ENCODE data around the gene TSNAXIP1.

TSNAXIP1 gene

DNA sequence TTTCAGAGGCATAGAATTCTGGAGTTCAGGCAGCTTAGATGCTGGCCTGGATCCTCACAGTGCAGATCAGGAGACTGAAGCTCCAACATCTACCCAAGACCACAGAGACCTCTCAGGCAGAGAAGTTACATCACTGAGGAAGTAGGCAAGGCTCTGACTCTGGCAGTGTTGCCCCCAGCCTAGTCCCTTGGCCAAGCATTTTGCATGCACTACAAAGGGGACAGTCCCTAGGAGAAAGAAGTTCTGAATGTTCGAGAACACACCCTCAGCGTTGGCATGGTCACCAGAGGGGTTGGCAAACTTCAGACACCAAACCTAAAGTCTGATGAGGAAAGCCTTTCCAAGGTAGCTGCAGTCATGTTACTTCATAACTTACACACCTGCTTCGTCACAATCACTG is 2.8 kb upstream of the TSNAXIP1 start:
- peaks cover 68% of the 10 kb centered on the region for H3K79me2 ChIP-seq (ENCODE audit: low read length)
- H3K9me2 ChIP-seq (replicated peaks; ENCODE audit: insufficient read depth, low read length) = no peaks in the 10 kb centered on the region
- H3F3A ChIP-seq (ENCODE audit: insufficient read depth, low read length) = no peaks in the 10 kb centered on the region
- H3K9ac ChIP-seq (ENCODE audit: low read length) = no peak overlapping the region
- no peak overlapping the region for H3K4me3 ChIP-seq (ENCODE audit: low read length)
- no peak overlapping the region for H3K27ac ChIP-seq (ENCODE audit: low read length)
- H3K4me1 ChIP-seq (ENCODE audit: low read length) = peaks cover 9% of the 10 kb centered on the region
- no peaks in the 10 kb centered on the region for H3K9me3 ChIP-seq (replicated peaks; ENCODE audit: insufficient read depth, low read length)
- TF ChIP-seq EZH2 (optimal IDR thresholded peaks at IDR 0.05; ENCODE audit: low read depth, low read length) (no peak), EZH2phosphoT487 (IDR thresholded peaks at IDR 0.05; ENCODE audit: low read length) (no peak)
- H4K20me1 ChIP-seq (ENCODE audit: insufficient read depth, low read length) = no peaks in the 10 kb centered on the region
- no peaks in the 10 kb centered on the region for H3K36me3 ChIP-seq (replicated peaks; ENCODE audit: insufficient read depth, low read length)
- no peak overlapping the region for H3K4me2 ChIP-seq (ENCODE audit: low read depth, low read length)
- H2AFZ ChIP-seq (ENCODE audit: low read length) = no peak overlapping the region
- no peak for DNase-seq
- H3K27me3 ChIP-seq (replicated peaks; ENCODE audit: insufficient read depth, low read length) = no peaks in the 10 kb centered on the region

DNA sequence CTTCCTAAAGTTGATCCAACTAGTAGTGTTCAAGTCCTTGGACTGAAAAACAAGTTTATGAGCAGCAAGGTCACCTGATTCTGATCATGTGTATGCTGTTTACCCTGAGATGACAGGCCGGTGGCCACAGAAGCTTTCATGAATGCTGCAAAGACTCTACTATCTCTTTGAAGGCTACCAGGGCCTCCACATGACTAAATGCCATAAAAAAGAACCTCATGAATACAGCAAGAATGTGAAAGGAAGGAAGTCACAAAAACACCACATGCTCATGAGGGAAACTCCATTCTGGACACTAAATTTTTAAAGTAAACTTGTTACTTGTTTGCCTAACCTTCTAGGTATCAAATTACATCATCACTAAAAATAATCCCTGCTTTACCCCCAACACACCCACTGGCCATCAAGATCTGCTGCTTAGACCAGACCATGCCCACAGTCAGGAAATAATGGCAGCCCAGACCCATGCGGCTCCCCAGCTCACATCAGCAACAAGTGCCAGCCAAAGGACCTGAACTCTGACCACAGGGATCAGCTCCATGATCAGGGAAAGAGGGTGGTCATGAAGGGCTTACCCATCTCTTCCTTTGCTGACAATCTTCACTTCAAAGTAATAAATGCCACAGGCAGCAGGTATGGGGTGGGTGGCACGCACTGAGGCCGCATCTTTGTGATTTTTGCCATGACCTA is 1.7 kb upstream of the TSNAXIP1 start:
- Histone ChIP-seq H3K79me2 (ENCODE audit: low read length) (peaks cover 61% of the 10 kb centered on the region), H3K27ac (ENCODE audit: low read length) (peak overlapping the region; percentile 33; the same call in 1 of the 2 replicates), H3K4me1 (ENCODE audit: low read length) (peaks cover 9% of the 10 kb centered on the region), H3K27me3 (replicated peaks; ENCODE audit: insufficient read depth, low read length) (no peaks in the 10 kb centered on the region), H3K9me3 (replicated peaks; ENCODE audit: insufficient read depth, low read length) (no peaks in the 10 kb centered on the region), H3K9me2 (replicated peaks; ENCODE audit: insufficient read depth, low read length) (no peaks in the 10 kb centered on the region), H3K9ac (ENCODE audit: low read length) (peak overlapping the region; percentile 82), H2AFZ (ENCODE audit: low read length) (no peak overlapping the region), H3F3A (ENCODE audit: insufficient read depth, low read length) (no peaks in the 10 kb centered on the region), H4K20me1 (ENCODE audit: insufficient read depth, low read length) (no peaks in the 10 kb centered on the region), H3K4me3 (ENCODE audit: low read length) (peak overlapping the region; percentile 89), H3K4me2 (ENCODE audit: low read depth, low read length) (peak overlapping the region; percentile 90), H3K36me3 (replicated peaks; ENCODE audit: insufficient read depth, low read length) (no peaks in the 10 kb centered on the region)
- TF ChIP-seq EZH2 (optimal IDR thresholded peaks at IDR 0.05; ENCODE audit: low read depth, low read length) (no peak), EZH2phosphoT487 (IDR thresholded peaks at IDR 0.05; ENCODE audit: low read length) (no peak)
- TF ChIP-seq, protein P1, sequence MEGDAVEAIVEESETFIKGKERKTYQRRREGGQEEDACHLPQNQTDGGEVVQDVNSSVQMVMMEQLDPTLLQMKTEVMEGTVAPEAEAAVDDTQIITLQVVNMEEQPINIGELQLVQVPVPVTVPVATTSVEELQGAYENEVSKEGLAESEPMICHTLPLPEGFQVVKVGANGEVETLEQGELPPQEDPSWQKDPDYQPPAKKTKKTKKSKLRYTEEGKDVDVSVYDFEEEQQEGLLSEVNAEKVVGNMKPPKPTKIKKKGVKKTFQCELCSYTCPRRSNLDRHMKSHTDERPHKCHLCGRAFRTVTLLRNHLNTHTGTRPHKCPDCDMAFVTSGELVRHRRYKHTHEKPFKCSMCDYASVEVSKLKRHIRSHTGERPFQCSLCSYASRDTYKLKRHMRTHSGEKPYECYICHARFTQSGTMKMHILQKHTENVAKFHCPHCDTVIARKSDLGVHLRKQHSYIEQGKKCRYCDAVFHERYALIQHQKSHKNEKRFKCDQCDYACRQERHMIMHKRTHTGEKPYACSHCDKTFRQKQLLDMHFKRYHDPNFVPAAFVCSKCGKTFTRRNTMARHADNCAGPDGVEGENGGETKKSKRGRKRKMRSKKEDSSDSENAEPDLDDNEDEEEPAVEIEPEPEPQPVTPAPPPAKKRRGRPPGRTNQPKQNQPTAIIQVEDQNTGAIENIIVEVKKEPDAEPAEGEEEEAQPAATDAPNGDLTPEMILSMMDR (IDR thresholded peaks at IDR 0.05; ENCODE audit: low read length) = no peak
- DNase-seq = no peak

DNA sequence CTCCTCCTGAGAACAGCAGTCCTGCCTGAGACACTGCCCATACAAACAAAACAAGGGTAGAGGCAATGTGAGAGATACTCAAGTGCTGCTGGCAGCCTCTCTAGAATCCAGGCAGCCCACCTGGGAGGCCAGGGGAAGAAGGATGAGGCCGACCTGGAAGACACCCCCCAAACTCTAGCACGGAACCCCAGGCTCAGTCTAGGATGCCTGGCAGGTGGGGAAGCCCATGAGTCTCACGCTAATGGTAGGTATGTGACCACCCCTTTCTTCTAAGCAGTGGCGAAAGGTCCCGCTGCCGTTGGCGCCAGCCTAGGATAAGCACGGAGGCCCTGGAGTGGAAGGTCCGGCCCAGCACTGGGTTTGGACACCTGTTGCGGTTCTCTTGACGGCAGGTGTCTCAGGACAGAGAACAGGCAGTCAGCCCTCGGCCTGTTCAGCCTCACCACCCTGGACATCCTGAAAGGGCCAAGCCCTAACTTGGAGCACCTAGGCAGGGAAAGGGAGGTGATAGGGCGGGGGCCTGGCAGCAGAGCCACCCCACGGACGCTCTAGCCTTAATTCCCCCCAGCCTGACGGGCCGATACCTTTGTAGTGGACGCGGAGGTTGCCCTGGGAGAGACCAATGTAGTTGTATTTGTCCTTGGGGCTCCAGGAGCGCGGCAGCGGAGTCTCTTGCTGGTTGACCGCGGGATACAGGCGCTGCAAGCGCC is 816 bp upstream of the TSNAXIP1 start:
- peak overlapping the region; percentile 82 for H3K9ac ChIP-seq (ENCODE audit: low read length)
- no peaks in the 10 kb centered on the region for H4K20me1 ChIP-seq (ENCODE audit: insufficient read depth, low read length)
- peaks cover 9% of the 10 kb centered on the region for H3K4me1 ChIP-seq (ENCODE audit: low read length)
- peak overlapping the region; percentile 83 for H2AFZ ChIP-seq (ENCODE audit: low read length)
- H3K36me3 ChIP-seq (replicated peaks; ENCODE audit: insufficient read depth, low read length) = no peaks in the 10 kb centered on the region
- H3K4me2 ChIP-seq (ENCODE audit: low read depth, low read length) = peak overlapping the region; percentile 90
- H3K27me3 ChIP-seq (replicated peaks; ENCODE audit: insufficient read depth, low read length) = no peaks in the 10 kb centered on the region
- H3K9me3 ChIP-seq (replicated peaks; ENCODE audit: insufficient read depth, low read length) = no peaks in the 10 kb centered on the region
- peak overlapping the region; percentile 89 for H3K4me3 ChIP-seq (ENCODE audit: low read length)
- TF ChIP-seq, protein P1 (IDR thresholded peaks at IDR 0.05; ENCODE audit: low read length) = no peak
- TF ChIP-seq EZH2phosphoT487 (IDR thresholded peaks at IDR 0.05; ENCODE audit: low read length) (no peak), EZH2 (optimal IDR thresholded peaks at IDR 0.05; ENCODE audit: low read depth, low read length) (no peak)
- peak overlapping the region; percentile 19; the same call in 1 of the 2 replicates for H3K27ac ChIP-seq (ENCODE audit: low read length)
- DNase-seq = no peak
- no peaks in the 10 kb centered on the region for H3F3A ChIP-seq (ENCODE audit: insufficient read depth, low read length)
- no peaks in the 10 kb centered on the region for H3K9me2 ChIP-seq (replicated peaks; ENCODE audit: insufficient read depth, low read length)
- peaks cover 52% of the 10 kb centered on the region for H3K79me2 ChIP-seq (ENCODE audit: low read length)
